SU-DHL-6 (cell line): ENCODE measurements around the gene CRISPLD2.

ENCODE experiments used
- H2AFZ ChIP-seq: fragments of 200-600 bp; sonication (generic); 2 replicates; pipeline ENCODE4 v1.6.1; 2014; ENCODE audit warnings: low read depth, mild to moderate bottlenecking, moderate library complexity, mixed read lengths, antibody characterized with exemption, low read length; ENCODE audit not compliant: severe bottlenecking
- H3F3A ChIP-seq: fragments of 200-600 bp; shearing (Covaris generic); 2 replicates; pipeline ENCODE4 v1.6.0; 2016; ENCODE audit warnings: antibody characterized with exemption, mild to moderate bottlenecking; ENCODE audit not compliant: insufficient read depth
- H3K27ac ChIP-seq: fragments of 200-600 bp; sonication (generic); 2 replicates; pipeline ENCODE4 v1.5.1; 2016; ENCODE audit warnings: low read depth, mild to moderate bottlenecking, low read length, moderate library complexity, mixed read lengths
- H3K27me3 ChIP-seq: fragments of 200-600 bp; sonication (generic), shearing (Covaris generic); 2 replicates; pipeline ENCODE4 v1.6.0; 2014; ENCODE audit warnings: mild to moderate bottlenecking, low read length
- H3K36me3 ChIP-seq: fragments of 200-600 bp; sonication (generic); 2 replicates; pipeline ENCODE4 v1.6.1; 2014; ENCODE audit warnings: mild to moderate bottlenecking, low read length, mixed read lengths
- H3K4me2 ChIP-seq: fragments of 300-600, 200-600 bp; shearing (Covaris generic), sonication (generic); 2 replicates; pipeline ENCODE4 v1.6.0; 2014; ENCODE audit warnings: low read length, low read depth, mild to moderate bottlenecking; ENCODE audit not compliant: poor library complexity, severe bottlenecking
- H3K4me3 ChIP-seq: fragments of 200-600 bp; sonication (generic); 2 replicates; pipeline ENCODE4 v1.5.1; 2014; ENCODE audit warnings: antibody characterized with exemption, low read length, mild to moderate bottlenecking, mixed read lengths; ENCODE audit not compliant: insufficient read depth, poor library complexity, severe bottlenecking
- H3K79me2 ChIP-seq: fragments of 200-600 bp; sonication (generic); 2 replicates; pipeline ENCODE4 v1.6.1; 2014; ENCODE audit warnings: mild to moderate bottlenecking, low read length, moderate library complexity; ENCODE audit not compliant: insufficient read depth
- H3K9ac ChIP-seq: fragments of 200-600 bp; sonication (generic); 2 replicates; pipeline ENCODE4 v1.7.0; 2014; ENCODE audit warnings: mild to moderate bottlenecking, low read length
- H3K9me2 ChIP-seq: fragments of 200-600 bp; sonication (generic); replicated peaks from 2 replicates; pipeline ENCODE4 v1.6.1; 2014; ENCODE audit warnings: low read length; ENCODE audit not compliant: insufficient read depth
- H3K9me3 ChIP-seq: fragments of 200-600 bp; sonication (generic); 2 replicates; pipeline ENCODE4 v1.6.1; 2014; ENCODE audit warnings: low read length, mixed read lengths; ENCODE audit not compliant: insufficient read depth
- H4K20me1 ChIP-seq: fragments of 200-600 bp; sonication (generic); 2 replicates; pipeline ENCODE4 v1.6.1; 2014; ENCODE audit warnings: low read depth, mild to moderate bottlenecking, antibody characterized with exemption, low read length, moderate library complexity, mixed read lengths
- EZH2phosphoT487 ChIP-seq: fragments of 200-600 bp; sonication (generic), shearing (Covaris generic); conservative IDR thresholded peaks from 2 replicates; pipeline ENCODE4 v1.6.1; 2018; ENCODE audit warnings: mild to moderate bottlenecking, antibody characterized with exemption, low read length, moderate library complexity, mixed read lengths
- TF ChIP-seq, protein P1 (sequence below): fragments of 200-600 bp; sonication (generic); IDR thresholded peaks from one replicate; pipeline ENCODE4 v1.5.1; 2017; ENCODE audit warnings: antibody characterized with exemption, mild to moderate bottlenecking, low read length, moderate library complexity; ENCODE audit not compliant: insufficient read depth, poor library complexity, severe bottlenecking

The CRISPLD2 gene

DNA sequence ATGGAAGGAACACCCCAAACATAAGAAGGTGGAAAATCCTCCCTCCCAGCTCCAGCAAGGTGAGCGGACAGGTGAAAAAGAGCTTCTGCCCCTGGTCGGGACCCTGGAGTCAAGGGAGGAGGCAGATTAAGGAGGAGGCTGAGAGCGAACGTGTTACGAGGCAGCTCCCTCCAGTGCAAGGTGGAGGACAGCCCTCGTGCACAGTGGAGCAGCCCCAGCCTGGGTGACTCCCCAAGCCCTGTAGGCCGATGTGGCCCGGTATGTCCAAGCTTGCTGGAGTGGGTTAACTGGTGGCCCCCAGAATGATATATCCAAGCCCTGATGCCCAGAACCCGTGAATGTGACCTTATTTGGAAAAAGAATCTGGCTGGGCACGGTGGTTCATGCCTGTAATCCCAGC, 15.5 kb upstream of the CRISPLD2 start:
- H3K79me2 ChIP-seq = no peaks in the 10 kb centered on the region
- H3K9me2 ChIP-seq = no peaks in the 10 kb centered on the region
- no peaks in the 10 kb centered on the region for H4K20me1 ChIP-seq
- no peak overlapping the region for H3K4me2 ChIP-seq
- H3K27me3 ChIP-seq = no peaks in the 10 kb centered on the region
- no peak overlapping the region for H3K9ac ChIP-seq
- no peaks in the 10 kb centered on the region for H3K36me3 ChIP-seq
- H3F3A ChIP-seq = no peaks in the 10 kb centered on the region
- TF ChIP-seq, protein P1, sequence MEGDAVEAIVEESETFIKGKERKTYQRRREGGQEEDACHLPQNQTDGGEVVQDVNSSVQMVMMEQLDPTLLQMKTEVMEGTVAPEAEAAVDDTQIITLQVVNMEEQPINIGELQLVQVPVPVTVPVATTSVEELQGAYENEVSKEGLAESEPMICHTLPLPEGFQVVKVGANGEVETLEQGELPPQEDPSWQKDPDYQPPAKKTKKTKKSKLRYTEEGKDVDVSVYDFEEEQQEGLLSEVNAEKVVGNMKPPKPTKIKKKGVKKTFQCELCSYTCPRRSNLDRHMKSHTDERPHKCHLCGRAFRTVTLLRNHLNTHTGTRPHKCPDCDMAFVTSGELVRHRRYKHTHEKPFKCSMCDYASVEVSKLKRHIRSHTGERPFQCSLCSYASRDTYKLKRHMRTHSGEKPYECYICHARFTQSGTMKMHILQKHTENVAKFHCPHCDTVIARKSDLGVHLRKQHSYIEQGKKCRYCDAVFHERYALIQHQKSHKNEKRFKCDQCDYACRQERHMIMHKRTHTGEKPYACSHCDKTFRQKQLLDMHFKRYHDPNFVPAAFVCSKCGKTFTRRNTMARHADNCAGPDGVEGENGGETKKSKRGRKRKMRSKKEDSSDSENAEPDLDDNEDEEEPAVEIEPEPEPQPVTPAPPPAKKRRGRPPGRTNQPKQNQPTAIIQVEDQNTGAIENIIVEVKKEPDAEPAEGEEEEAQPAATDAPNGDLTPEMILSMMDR = no peak
- TF ChIP-seq EZH2phosphoT487 = no peak
- H2AFZ ChIP-seq = no peak overlapping the region
- no peak overlapping the region for H3K27ac ChIP-seq
- no peak overlapping the region for H3K4me3 ChIP-seq
- H3K9me3 ChIP-seq = no peaks in the 10 kb centered on the region

DNA sequence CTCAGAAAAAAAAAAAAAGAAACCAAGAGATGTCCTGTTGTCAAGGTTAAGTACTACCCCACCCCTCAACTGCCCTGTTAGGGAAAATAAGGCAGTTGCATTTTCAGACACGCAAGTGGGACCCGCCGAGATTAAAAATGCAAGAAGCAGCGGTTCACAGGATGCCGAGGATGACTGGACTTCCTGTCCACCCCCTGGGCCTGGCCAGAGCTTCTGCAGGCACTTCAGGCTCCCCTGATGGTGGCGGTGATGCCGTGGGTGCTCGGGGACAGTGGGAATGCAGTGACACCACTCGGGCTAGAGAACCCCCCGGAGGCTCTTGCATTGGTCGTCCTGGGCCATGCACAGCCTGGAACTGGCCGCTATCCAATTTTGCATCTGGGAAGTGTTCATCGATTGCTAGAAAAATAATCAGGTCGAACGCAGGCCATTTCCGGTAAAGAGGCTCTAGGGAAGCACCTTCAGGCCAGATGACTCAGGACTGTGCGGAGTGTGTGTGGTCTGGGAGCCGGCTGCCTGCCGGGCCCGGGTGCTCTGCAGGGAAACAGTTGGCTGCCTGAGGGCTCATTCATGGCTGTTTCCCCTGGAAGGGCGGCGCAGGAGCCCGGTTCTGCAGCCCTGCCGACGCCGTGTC, 13.4 kb upstream of the CRISPLD2 start:
- no peaks in the 10 kb centered on the region for H3F3A ChIP-seq
- H3K79me2 ChIP-seq = no peaks in the 10 kb centered on the region
- TF ChIP-seq EZH2phosphoT487 = no peak
- TF ChIP-seq, protein P1 = no peak
- H3K4me3 ChIP-seq = no peak overlapping the region
- H3K9me2 ChIP-seq = no peaks in the 10 kb centered on the region
- no peaks in the 10 kb centered on the region for H3K9me3 ChIP-seq
- no peaks in the 10 kb centered on the region for H4K20me1 ChIP-seq
- H3K27ac ChIP-seq = no peak overlapping the region
- H3K4me2 ChIP-seq = no peak overlapping the region
- H2AFZ ChIP-seq = no peak overlapping the region
- no peak overlapping the region for H3K9ac ChIP-seq
- no peaks in the 10 kb centered on the region for H3K36me3 ChIP-seq
- H3K27me3 ChIP-seq = no peaks in the 10 kb centered on the region

DNA sequence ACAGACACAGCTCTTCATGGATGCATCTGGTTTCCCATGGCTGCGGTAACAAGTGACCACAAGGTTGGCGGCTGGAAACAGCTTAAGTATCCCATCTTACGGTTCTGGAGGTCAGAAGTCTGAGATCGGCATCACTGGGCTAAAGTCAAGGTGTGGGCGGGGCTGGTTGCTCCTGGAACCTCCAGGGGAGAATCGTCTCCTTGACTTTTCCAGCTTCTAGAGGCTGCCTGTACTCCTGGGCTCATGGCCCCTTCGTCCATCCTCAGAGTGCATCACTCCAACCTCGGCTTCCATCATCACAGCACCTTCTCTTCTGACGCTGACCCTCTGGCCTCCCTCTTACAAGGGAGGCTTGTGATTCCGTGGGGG, 12.9 kb upstream of the CRISPLD2 start:
- Histone ChIP-seq H4K20me1 (no peaks in the 10 kb centered on the region), H3K27ac (no peak overlapping the region), H3K9me3 (no peaks in the 10 kb centered on the region), H3K36me3 (no peaks in the 10 kb centered on the region), H3K9me2 (no peaks in the 10 kb centered on the region), H3K9ac (no peak overlapping the region), H3K4me2 (no peak overlapping the region), H3K27me3 (no peaks in the 10 kb centered on the region), H3K79me2 (no peaks in the 10 kb centered on the region), H2AFZ (no peak overlapping the region), H3F3A (no peaks in the 10 kb centered on the region), H3K4me3 (no peak overlapping the region)
- no peak for TF ChIP-seq EZH2phosphoT487
- TF ChIP-seq, protein P1 = no peak
